Stomach (tissue), 9 donors: ENCODE data around the gene HPD. TPM values are rescaled to one million over a fixed set of nuclear protein-coding genes. Genes with fewer than 3 reads are reported as not detected.

Experiments
- DNase-seq, 2 donors: peaks; one replicate each; pipeline versions ENCODE4 v3.0.0 to v3.0.0-alpha.2; 2013 to 2019
- H3K27ac ChIP-seq, 5 donors: fragments of 200-600 bp in 4 of 5; sonication (generic) in 4 of 5; one replicate each; pipeline ENCODE4 v1.5.1; 2013 to 2019; ENCODE audit warnings: mild to moderate bottlenecking in 1 of 5, moderate library complexity in 1 of 5
- H3K27me3 ChIP-seq, 3 donors: fragments of 200-600 bp; sonication (generic); one replicate each; pipeline ENCODE4 v1.5.1; 2017 to 2019; ENCODE audit warnings: mixed run types in 1 of 3
- H3K36me3 ChIP-seq, 4 donors: fragments of 200-600 bp; sonication (generic); 1 replicate in 3 of 4; 2 replicates in 1 of 4; pipeline ENCODE4 v1.5.1; 2016 to 2019
- H3K4me1 ChIP-seq, 4 donors: fragments of 200-600 bp; sonication (generic); one replicate each; pipeline ENCODE4 v1.5.1; 2016 to 2019
- H3K4me3 ChIP-seq, 4 donors: fragments of 200-600 bp; sonication (generic) in 3 of 4; one replicate each; pipeline ENCODE4 v1.5.1; 2016 to 2019; ENCODE audit warnings: mild to moderate bottlenecking in 1 of 4
- H3K9me3 ChIP-seq, 4 donors: fragments of 200-600 bp; sonication (generic); one replicate each; pipeline ENCODE4 v1.5.1; 2016 to 2019
- CTCF ChIP-seq, 7 experiments: fragments of 450-650 bp in 4 of 7; fragments of 200-600 bp in 3 of 7; sonication (generic) in 3 of 7; IDR thresholded peaks; one replicate each; pipeline ENCODE4 v1.5.1; 2016 to 2019; ENCODE audit warnings: antibody characterized with exemption in 7 of 7, control low read depth in 2 of 7, mild to moderate bottlenecking in 1 of 7
- EP300 ChIP-seq: sonication (generic); formaldehyde crosslinking; IDR thresholded peaks from one replicate; pipeline ENCODE4 v1.6.1; 2017; ENCODE audit warnings: antibody characterized with exemption
- POLR2A ChIP-seq, 4 donors: fragments of 450-650 bp; IDR thresholded peaks; one replicate each; pipeline ENCODE4 v1.6.1; 2016; ENCODE audit warnings: antibody characterized with exemption in 4 of 4, control low read depth in 2 of 4, mild to moderate bottlenecking in 1 of 4, moderate library complexity in 1 of 4
- POLR2AphosphoS5 ChIP-seq, 3 donors: sonication (generic); formaldehyde crosslinking; IDR thresholded peaks; one replicate each; pipeline ENCODE4 v1.6.1; 2016; ENCODE audit warnings: antibody characterized with exemption in 3 of 3
- WGBS, 5 donors: extraction: QIAGEN DNeasy Blood & Tissue Kit in 3 of 5; methylation state at CpG; one replicate each; pipeline versions ENCODE4 v1.1.5 to v1.1.7; 2013 to 2018; 5-methylcytosine and 5-hydroxymethylcytosine counted together
- intact Hi-C: fragments of 100-400 bp; cut with DNase I; formaldehyde crosslinking; loops from one replicate; pipeline ENCODE4 v1.15.1; 2023; ENCODE audit warnings: low total_unique reads
- polyA plus RNA-seq, 3 donors: library from polyadenylated mRNA; stranded (reverse); fragments of 200-250 nt; gene quantifications; one replicate each; pipeline ENCODE4 v1.2.3, GENCODE V29; 2013
- total RNA-seq, 5 donors: library from RNA; depleted of rRNA; stranded (reverse); fragments of >200 nt; gene quantifications; one replicate each; pipeline versions ENCODE4 v1.1.0 to v1.2.3, GENCODE V29; 2014 to 2016
- donor health status: healthy with polysubstance abuse.
- donor health status: Bipolar disorder and iron deficiency.
- donor health status: healthy.

Gene HPD
- total and polyA plus RNA-seq, 8 donors = 0.40 to 3.1 (median 0.73) TPM; not detected in 5

GRCh38 chr12:121796855-121797751 is 61.6 kb downstream of the HPD start:
- WGBS, 5 donors = 12 to 31% (median 18%) methylated on average over 31 to 39 of the region's 39 CpGs
- no peaks in the 10 kb centered on the region for H3K27me3 ChIP-seq
- DNase-seq = peak; percentile 95 to 98
- H3K27ac ChIP-seq = peak overlapping the region; percentile 99 to 100 (median 100)
- H3K9me3 ChIP-seq = no peaks in the 10 kb centered on the region
- intact Hi-C loops = no loop called here
- H3K36me3 ChIP-seq = peaks cover 10 to 26% (median 12%) of the 10 kb centered on the region in 4 donors
- TF ChIP-seq CTCF (IDR thresholded peaks at IDR 0.05) (peak in 2 of 7 experiments; percentile 59 to 62), POLR2AphosphoS5 (IDR thresholded peaks at IDR 0.05) (peak; percentile 76 to 95 (median 89)), POLR2A (IDR thresholded peaks at IDR 0.05) (no peak)
- H3K4me3 ChIP-seq = peak overlapping the region; percentile 22 to 87 (median 48)
- H3K4me1 ChIP-seq = peaks cover 71 to 84% (median 76%) of the 10 kb centered on the region in 4 donors

DNA sequence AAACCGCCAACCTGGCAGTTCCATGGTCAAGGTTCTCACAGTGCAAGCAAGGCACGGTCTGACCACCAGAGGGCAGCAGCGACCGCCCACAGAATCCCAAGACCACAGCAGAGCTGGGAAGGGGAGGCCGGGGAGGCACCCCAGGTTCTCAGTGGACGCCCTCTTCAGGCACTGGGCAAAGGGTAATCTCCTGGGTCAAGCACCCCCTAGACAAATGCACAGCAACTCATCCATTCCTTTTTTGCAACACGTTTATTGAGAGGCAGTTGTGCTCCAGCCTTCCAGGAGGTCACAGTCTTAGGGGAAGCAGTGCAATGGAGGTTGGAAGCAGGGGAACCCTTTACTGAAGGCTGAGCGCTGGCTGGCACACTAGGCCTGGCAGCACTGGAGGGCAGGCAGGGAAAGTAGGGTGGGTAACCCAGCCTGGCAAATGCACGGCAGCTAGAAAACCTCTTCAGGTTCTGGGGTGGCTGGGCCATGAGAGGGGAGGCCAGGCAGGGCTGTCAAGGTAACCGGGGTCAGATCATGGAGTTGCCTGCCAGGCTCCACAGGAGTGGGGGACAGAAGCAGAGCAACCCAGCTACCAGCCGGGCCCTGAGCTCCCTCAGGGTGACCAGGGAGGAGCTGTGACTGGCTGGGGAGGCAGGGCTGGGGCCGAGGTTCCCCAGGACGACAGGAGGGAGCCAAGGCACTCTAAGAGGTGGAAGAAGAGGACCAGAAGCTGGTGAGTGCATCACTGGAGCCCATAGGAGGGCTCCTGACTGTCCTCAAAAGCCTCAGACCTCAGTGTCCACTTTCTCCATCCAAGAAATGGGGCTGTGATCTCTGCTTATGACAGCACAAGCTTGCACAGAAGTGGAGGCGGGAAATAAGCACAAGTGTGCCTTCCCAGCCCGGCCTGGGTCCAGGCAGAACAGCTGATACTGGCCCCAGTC is 63.4 kb downstream of the HPD start:
- peak; percentile 94 to 96 for DNase-seq
- Histone ChIP-seq H3K4me1 (peaks cover 71 to 97% (median 77%) of the 10 kb centered on the region in 4 donors), H3K4me3 (peak overlapping the region; percentile 58 to 61 (median 59)), H3K27me3 (no peaks in the 10 kb centered on the region), H3K27ac (peak overlapping the region; percentile 99 to 100 (median 100)), H3K36me3 (peaks cover 10 to 26% (median 12%) of the 10 kb centered on the region in 4 donors), H3K9me3 (no peaks in the 10 kb centered on the region)
- no peak for TF ChIP-seq EP300
- TF ChIP-seq POLR2AphosphoS5 (IDR thresholded peaks at IDR 0.05) = peak; percentile 26 to 78 (median 34)
- peak in 6 of 7 experiments; percentile 68 to 98 (median 93) for TF ChIP-seq CTCF (IDR thresholded peaks at IDR 0.05)
- TF ChIP-seq POLR2A (IDR thresholded peaks at IDR 0.05) = no peak
- WGBS, 5 donors = 17 to 30% (median 20%) methylated on average over 11 to 15 of the region's 15 CpGs
- intact Hi-C loops = no loop called here

DNA sequence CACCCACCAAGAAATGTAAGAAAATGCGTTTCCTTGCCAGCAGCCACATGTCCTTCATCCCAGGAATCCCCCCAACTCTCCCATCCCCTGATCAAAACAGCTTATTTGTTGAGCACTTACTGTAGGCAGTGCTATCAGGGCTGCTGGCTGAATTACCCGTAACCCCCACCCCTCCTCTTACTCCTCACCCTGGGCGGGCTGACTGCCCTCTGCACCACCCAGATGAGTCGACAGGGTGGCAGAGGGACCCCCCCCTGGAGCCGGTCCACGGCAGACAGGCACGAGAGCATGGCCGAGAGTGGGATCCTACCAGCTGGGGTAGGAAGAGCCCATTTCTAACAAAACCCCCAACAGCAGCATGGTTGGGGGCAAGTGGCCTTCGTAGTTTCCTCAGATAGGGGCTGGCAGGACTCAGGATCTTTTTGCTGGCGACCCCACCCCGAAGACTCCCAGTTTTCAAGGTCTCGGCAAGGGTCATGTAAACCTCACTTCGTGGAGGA is 64.1 kb downstream of the HPD start:
- intact Hi-C loops = loop anchor here (5.0 kb wide), 1 partner anchor 97 kb away; no protein-coding TSS in a partner anchor
- TF ChIP-seq CTCF (IDR thresholded peaks at IDR 0.05) = no peak
- DNase-seq = no peak

More for the DNA sequence above, 64.1 kb downstream of the HPD start:
- Histone ChIP-seq H3K27ac (peak overlapping the region; percentile 99 to 100 (median 100)), H3K4me1 (peaks cover 71 to 100% (median 80%) of the 10 kb centered on the region in 4 donors), H3K4me3 (peak overlapping the region; percentile 58 to 61 (median 59)), H3K36me3 (peaks cover 10 to 26% (median 12%) of the 10 kb centered on the region in 4 donors), H3K9me3 (no peaks in the 10 kb centered on the region), H3K27me3 (no peaks in the 10 kb centered on the region)
- WGBS, 5 donors = 0 to 3% (median 1%) methylated on average over 13 of the region's 13 CpGs
